ENCODE data around the gene ZNF106. TPM values are rescaled to one million over a fixed set of nuclear protein-coding genes. Genes with fewer than 3 reads are reported as not detected.

Gene ZNF106
- total RNA-seq, 4 donors from 2014 or later, result 54.5 to 92.9 (median 63.9) TPM

DNA sequence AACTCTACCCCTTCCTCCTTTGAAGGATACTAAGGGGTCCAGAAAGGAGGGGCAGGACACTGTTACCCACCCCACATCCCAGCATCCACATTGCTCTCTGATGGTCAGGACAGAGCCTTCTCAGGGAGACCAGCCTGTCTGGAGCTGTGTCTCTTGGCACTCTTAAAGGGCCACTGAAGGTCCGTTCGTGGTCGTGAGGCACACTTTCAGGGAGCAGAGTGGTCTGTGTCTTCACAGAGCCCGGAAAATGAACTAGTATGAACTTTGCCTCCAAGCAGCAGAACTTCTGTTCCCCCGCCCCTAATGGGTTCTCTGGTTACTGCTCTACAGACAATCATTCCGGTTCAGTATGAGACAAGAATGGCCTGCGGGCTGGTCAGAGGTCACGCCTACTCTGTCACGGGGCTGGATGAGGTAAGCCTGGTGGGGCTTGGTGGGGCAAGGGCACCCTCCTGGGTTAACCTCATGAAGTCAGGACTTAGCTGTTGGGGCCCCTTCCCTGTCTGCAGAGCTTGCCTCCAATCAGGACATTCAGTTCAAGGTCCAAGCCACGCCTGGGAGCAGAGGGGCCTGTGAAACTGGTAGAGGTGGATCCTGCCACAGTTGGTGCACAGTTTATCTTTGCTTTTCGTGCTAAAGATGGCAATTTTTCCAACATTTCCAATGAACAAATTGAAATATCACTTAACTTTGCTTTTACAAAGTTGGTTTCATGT, 98.5 kb downstream of the ZNF106 start:
- Histone ChIP-seq H3K27me3 (no peaks in the 10 kb centered on the region), H3K36me3 (peaks cover 0 to 35% (median 0%) of the 10 kb centered on the region in 3 donors), H3K9me3 (no peaks in the 10 kb centered on the region), H3K4me3 (no peak overlapping the region), H3K27ac (peak overlapping the region in 2 of 4 donors; percentile 2 to 35), H3K4me1 (no peaks in the 10 kb centered on the region)
- no peak for DNase-seq (ENCODE audit: low spot score in 2 of 2)
- 55 to 63% methylated on average over 11 of the region's 11 CpGs for WGBS, 2 donors
- TF ChIP-seq EP300 (IDR thresholded peaks at IDR 0.05) (no peak), CTCF (IDR thresholded peaks at IDR 0.05) (no peak), POLR2A (IDR thresholded peaks at IDR 0.05) (no peak)

GRCh38 chr15:42387603-42388002, 103.3 kb downstream of the ZNF106 start:
- Histone ChIP-seq H3K4me3 (no peak overlapping the region), H3K9me3 (no peaks in the 10 kb centered on the region), H3K27me3 (no peaks in the 10 kb centered on the region), H3K36me3 (peaks cover 0 to 65% (median 0%) of the 10 kb centered on the region in 3 donors), H3K27ac (no peak overlapping the region), H3K4me1 (no peaks in the 10 kb centered on the region)
- TF ChIP-seq EP300 (IDR thresholded peaks at IDR 0.05) (no peak), CTCF (IDR thresholded peaks at IDR 0.05) (no peak), POLR2A (IDR thresholded peaks at IDR 0.05) (no peak)
- no peak for DNase-seq (ENCODE audit: low spot score in 2 of 2)
- 73 to 77% methylated on average over 8 of the region's 8 CpGs for WGBS, 2 donors

DNA sequence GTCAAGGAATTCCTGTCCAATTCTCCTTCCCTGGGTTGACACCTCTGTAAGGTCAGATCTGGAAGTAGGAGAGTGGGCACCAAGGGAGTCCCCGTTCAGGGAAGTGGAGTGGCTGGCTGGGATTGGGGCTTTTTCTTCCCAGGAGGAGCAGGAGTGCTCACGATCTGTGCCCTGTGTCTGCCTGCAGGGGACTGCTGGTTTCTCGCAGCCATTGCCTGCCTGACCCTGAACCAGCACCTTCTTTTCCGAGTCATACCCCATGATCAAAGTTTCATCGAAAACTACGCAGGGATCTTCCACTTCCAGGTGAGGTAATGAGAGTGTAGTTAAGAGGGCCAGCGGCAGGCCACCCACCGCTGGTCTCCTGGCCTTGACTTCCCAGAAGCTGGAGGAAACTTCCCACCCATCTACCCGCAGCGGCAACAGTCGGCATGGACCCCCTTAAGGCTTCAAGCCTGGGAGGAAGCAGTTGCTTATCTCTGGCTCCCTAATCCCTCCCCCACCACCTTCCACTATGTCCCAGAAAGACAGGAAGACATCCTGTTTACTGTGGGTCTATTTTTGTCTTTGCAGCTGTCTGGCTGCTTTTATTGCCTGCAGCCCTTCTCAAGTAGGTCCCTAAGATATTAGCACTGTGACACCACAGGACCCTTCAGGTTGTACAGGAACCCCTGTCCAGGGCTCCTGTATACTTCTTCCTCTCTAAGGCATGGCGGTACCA, 104.8 kb downstream of the ZNF106 start:
- Histone ChIP-seq H3K36me3 (peaks cover 0 to 65% (median 0%) of the 10 kb centered on the region in 3 donors), H3K4me3 (no peak overlapping the region), H3K27ac (no peak overlapping the region), H3K27me3 (no peaks in the 10 kb centered on the region), H3K4me1 (no peaks in the 10 kb centered on the region), H3K9me3 (no peaks in the 10 kb centered on the region)
- WGBS, 2 donors, result 79 to 80% methylated on average over 12 of the region's 12 CpGs
- DNase-seq (ENCODE audit: low spot score in 2 of 2), result no peak
- TF ChIP-seq POLR2A (IDR thresholded peaks at IDR 0.05) (no peak), CTCF (IDR thresholded peaks at IDR 0.05) (no peak), EP300 (IDR thresholded peaks at IDR 0.05) (no peak)

- 29 to 43% methylated on average over 5 of the region's 5 CpGs for WGBS, 2 donors
- DNase-seq (ENCODE audit: low spot score in 2 of 2), result no peak
- Histone ChIP-seq H3K36me3 (peaks cover 0 to 65% (median 0%) of the 10 kb centered on the region in 3 donors), H3K4me3 (no peak overlapping the region), H3K27ac (no peak overlapping the region), H3K9me3 (no peaks in the 10 kb centered on the region), H3K4me1 (no peaks in the 10 kb centered on the region), H3K27me3 (no peaks in the 10 kb centered on the region)
- TF ChIP-seq POLR2A (IDR thresholded peaks at IDR 0.05) (no peak), CTCF (IDR thresholded peaks at IDR 0.05) (peak in 1 of 5 experiments; percentile 21), EP300 (IDR thresholded peaks at IDR 0.05) (no peak)
Observed at GRCh38 chr15:42385206-42385979, 105.5 kb downstream of the ZNF106 start.
